IMR-90 (cell line): Measurements from ENCODE around the gene NAV2. TPM values are rescaled to one million over a fixed set of nuclear protein-coding genes. Genes with fewer than 3 reads are reported as not detected.

ENCODE experiments used
- ATAC-seq: fragments of 200-7000 bp; cut with Tn5 transposase; 2 replicates; pipeline ENCODE4 v1.9.1; 2020; ENCODE audit warnings: low read depth, mild to moderate bottlenecking, moderate library complexity
- BruUV-seq: library from RNA; stranded (reverse); fragments of 400-500 nt; replicated peaks from 2 replicates; lab custom pipeline; 2021; lab: Mats Ljungman, UMichigan
- CTCF ChIA-PET: fragments of 300-600 bp; formaldehyde crosslinking; extraction: SDS; loops from one replicate; lab custom pipeline; 2021; ENCODE audit warnings: antibody characterized with exemption; lab: Yijun Ruan, JAX
- POLR2A ChIA-PET: fragments of 300-600 bp; sonication (Branson Sonifier 250); formaldehyde crosslinking; loops from one replicate; lab custom pipeline; 2022; ENCODE audit warnings: antibody characterized with exemption; ENCODE audit not compliant: unreplicated experiment; lab: Charles Lee
- DNase-seq: peaks from one replicate; pipeline ENCODE4 v3.0.0; 2013
- H2AFZ ChIP-seq: replicated peaks from 2 replicates; pipeline ENCODE3; 2013; ENCODE audit warnings: low read length, mild to moderate bottlenecking; ENCODE audit not compliant: poor library complexity
- H2AK5ac ChIP-seq: 2 replicates; pipeline ENCODE4 v1.6.1; 2013; ENCODE audit warnings: low read depth, low read length, inconsistent platforms
- H2AK9ac ChIP-seq: replicated peaks from 2 replicates; pipeline ENCODE3; 2013; ENCODE audit warnings: mild to moderate bottlenecking, low read depth, low read length, moderate library complexity; ENCODE audit not compliant: poor library complexity
- H2BK120ac ChIP-seq: 2 replicates; pipeline ENCODE4 v1.6.1; 2013; ENCODE audit warnings: low read depth, low read length, inconsistent platforms
- H2BK15ac ChIP-seq: 3 replicates; pipeline ENCODE4 v1.6.1; 2013; ENCODE audit warnings: low read depth, low read length, inconsistent platforms
- H2BK20ac ChIP-seq: 2 replicates; pipeline ENCODE4 v1.6.1; 2013; ENCODE audit warnings: low read depth, mild to moderate bottlenecking, inconsistent platforms, low read length, moderate library complexity
- H2BK5ac ChIP-seq: 2 replicates; pipeline ENCODE4 v1.6.1; 2013; ENCODE audit warnings: mild to moderate bottlenecking, low read depth, low read length, inconsistent platforms; ENCODE audit not compliant: poor library complexity, severe bottlenecking
- H3K14ac ChIP-seq: replicated peaks from 2 replicates; pipeline ENCODE4 v1.6.1; 2013; ENCODE audit warnings: low read depth, low read length, inconsistent platforms
- H3K18ac ChIP-seq: 2 replicates; pipeline ENCODE4 v1.6.1; 2013; ENCODE audit warnings: low read depth, low read length, control low read depth
- H3K23ac ChIP-seq: 2 replicates; pipeline ENCODE4 v1.6.1; 2013; ENCODE audit warnings: low read depth, low read length, inconsistent platforms
- H3K27ac ChIP-seq: 2 replicates; pipeline ENCODE4 v1.5.1; 2013; ENCODE audit warnings: mild to moderate bottlenecking, control low read depth, low read length; ENCODE audit not compliant: insufficient read depth
- H3K27me3 ChIP-seq: 2 replicates; pipeline ENCODE4 v1.6.1; 2013; ENCODE audit warnings: low read length; ENCODE audit not compliant: control insufficient read depth, insufficient read depth
- H3K36me3 ChIP-seq: 2 replicates; pipeline ENCODE4 v1.6.1; 2013; ENCODE audit warnings: low read length, mixed read lengths; ENCODE audit not compliant: control insufficient read depth, insufficient read depth
- H3K4ac ChIP-seq: 2 replicates; pipeline ENCODE4 v1.6.1; 2013; ENCODE audit warnings: low read depth, low read length, inconsistent platforms
- H3K4me1 ChIP-seq: 2 replicates; pipeline ENCODE4 v1.6.1; 2013; ENCODE audit warnings: low read length, mixed read lengths; ENCODE audit not compliant: control insufficient read depth, insufficient read depth
- H3K4me2 ChIP-seq: 2 replicates; pipeline ENCODE4 v1.6.1; 2013; ENCODE audit warnings: low read depth, mild to moderate bottlenecking, control low read depth, low read length, moderate library complexity
- H3K4me3 ChIP-seq: 2 replicates; pipeline ENCODE4 v1.5.1; 2013; ENCODE audit warnings: low read depth, mild to moderate bottlenecking, control low read depth, low read length, moderate library complexity; ENCODE audit not compliant: insufficient read depth
- H3K56ac ChIP-seq: 2 replicates; pipeline ENCODE4 v1.6.1; 2013; ENCODE audit warnings: low read length, inconsistent platforms; ENCODE audit not compliant: insufficient read depth; ENCODE audit errors: extremely low read depth
- H3K79me1 ChIP-seq, 2 experiments: 2 replicates each; pipeline ENCODE4 v1.6.1; 2013; ENCODE audit warnings: low read length in 2 of 2, inconsistent platforms in 1 of 2, low read depth in 1 of 2
- H3K9ac ChIP-seq: 2 replicates; pipeline ENCODE4 v1.6.1; 2013; ENCODE audit warnings: low read depth, low read length, control low read depth
- H3K9me1 ChIP-seq: 2 replicates; pipeline ENCODE4 v1.6.1; 2013; ENCODE audit warnings: low read length, inconsistent platforms; ENCODE audit not compliant: insufficient read depth
- H3K9me3 ChIP-seq: 2 replicates; pipeline ENCODE4 v1.6.1; 2013; ENCODE audit warnings: low read length; ENCODE audit not compliant: control insufficient read depth, insufficient read depth
- H4K20me1 ChIP-seq: 2 replicates; pipeline ENCODE4 v1.6.1; 2013; ENCODE audit warnings: low read length, inconsistent platforms; ENCODE audit not compliant: insufficient read depth
- H4K5ac ChIP-seq: 2 replicates; pipeline ENCODE4 v1.6.1; 2013; ENCODE audit warnings: mild to moderate bottlenecking, low read depth, low read length, control low read depth
- H4K8ac ChIP-seq, 2 experiments: 2 replicates each; pipeline ENCODE4 v1.6.1; 2013; ENCODE audit warnings: low read depth in 2 of 2, low read length in 2 of 2, control low read depth in 1 of 2, inconsistent platforms in 1 of 2
- H4K91ac ChIP-seq: 2 replicates; pipeline ENCODE4 v1.6.1; 2013; ENCODE audit warnings: low read depth, low read length, inconsistent platforms; ENCODE audit not compliant: insufficient read depth
- BHLHE40 ChIP-seq: fragments of 150-350 bp; IDR thresholded peaks from 2 replicates; pipeline ENCODE4 v1.6.1; 2016; ENCODE audit warnings: mild to moderate bottlenecking, low read depth, low read length
- CEBPB ChIP-seq: IDR thresholded peaks from 2 replicates; pipeline ENCODE4 v1.6.1; 2012; ENCODE audit warnings: low read depth, low read length, improper control_type of control experiment
- CHD1 ChIP-seq: IDR thresholded peaks from 2 replicates; pipeline ENCODE4 v1.6.1; 2012; ENCODE audit warnings: low read depth, low read length, improper control_type of control experiment
- CTCF ChIP-seq: conservative IDR thresholded peaks from 2 replicates; pipeline ENCODE4 v1.5.1; 2012; ENCODE audit warnings: mild to moderate bottlenecking, low read depth, low read length, improper control_type of control experiment
- ELK1 ChIP-seq: fragments of 150-350 bp; IDR thresholded peaks from 2 replicates; pipeline ENCODE4 v1.6.1; 2016; ENCODE audit warnings: low read depth, mild to moderate bottlenecking, low read length, moderate library complexity, borderline replicate concordance
- FOS ChIP-seq: fragments of 150-350 bp; IDR thresholded peaks from 2 replicates; pipeline ENCODE4 v1.6.1; 2016; ENCODE audit warnings: low read depth, low read length
- MAFK ChIP-seq: IDR thresholded peaks from 2 replicates; pipeline ENCODE4 v1.6.1; 2012; ENCODE audit warnings: low read depth, low read length, improper control_type of control experiment
- MAZ ChIP-seq: IDR thresholded peaks from 2 replicates; pipeline ENCODE4 v1.6.1; 2012; ENCODE audit warnings: low read depth, mild to moderate bottlenecking, low read length, improper control_type of control experiment, moderate library complexity, borderline replicate concordance
- MXI1 ChIP-seq: IDR thresholded peaks from 2 replicates; pipeline ENCODE4 v1.6.1; 2012; ENCODE audit warnings: low read depth, mild to moderate bottlenecking, low read length, moderate library complexity, borderline replicate concordance
- NFE2L2 ChIP-seq: fragments of 150-350 bp; IDR thresholded peaks from 2 replicates; pipeline ENCODE4 v1.6.1; 2016; ENCODE audit warnings: low read depth, mild to moderate bottlenecking, low read length
- POLR2A ChIP-seq: IDR thresholded peaks from 2 replicates; pipeline ENCODE4 v1.6.1; 2012; ENCODE audit warnings: mild to moderate bottlenecking, low read depth, low read length
- RAD21 ChIP-seq: IDR thresholded peaks from 2 replicates; pipeline ENCODE4 v1.6.1; 2012; ENCODE audit warnings: low read length, improper control_type of control experiment
- RCOR1 ChIP-seq: IDR thresholded peaks from 2 replicates; pipeline ENCODE4 v1.6.1; 2012; ENCODE audit warnings: mild to moderate bottlenecking, low read length, improper control_type of control experiment; ENCODE audit not compliant: insufficient replicate concordance
- RFX5 ChIP-seq: IDR thresholded peaks from 2 replicates; pipeline ENCODE4 v1.8.0; 2012; ENCODE audit warnings: low read depth, mild to moderate bottlenecking, low read length, moderate library complexity
- SMC3 ChIP-seq: fragments of 150-350 bp; IDR thresholded peaks from 2 replicates; pipeline ENCODE4 v1.6.1; 2016; ENCODE audit warnings: low read depth, mild to moderate bottlenecking, antibody characterized with exemption, low read length, moderate library complexity
- USF2 ChIP-seq: fragments of 150-350 bp; IDR thresholded peaks from 2 replicates; pipeline ENCODE4 v1.6.1; 2017; ENCODE audit warnings: mild to moderate bottlenecking, antibody characterized with exemption, low read length, low read depth
- WGBS, 2 experiments: methylation state at CpG; one replicate each; pipeline versions ENCODE4 v1.1.5 to v1.1.7; 2013; ENCODE audit warnings: missing lambda C conversion rate in 2 of 2; ENCODE audit not compliant: insufficient read length in 1 of 2; ENCODE audit errors: extremely low coverage in 2 of 2; 5-methylcytosine and 5-hydroxymethylcytosine counted together
- dilution Hi-C: fragments of 300-500 bp; cut with HindIII; formaldehyde crosslinking; loops from one replicate; pipeline ENCODE4 v1.14.3; 2018; ENCODE audit warnings: low sequenced_read_pairs; ENCODE audit not compliant: unreplicated experiment
- in situ Hi-C: fragments of 300-500 bp; cut with MboI; formaldehyde crosslinking; loops from 3 replicates; pipeline ENCODE4 v1.14.3; 2019; ENCODE audit warnings: low sequenced_read_pairs, inconsistent platforms, mixed read lengths
- intact Hi-C: fragments of 100-400 bp; cut with micrococcal nuclease; formaldehyde crosslinking; loops from 2 replicates; pipeline ENCODE4 v1.10.0; 2022
- polyA plus RNA-seq, 3 experiments: library from polyadenylated mRNA; depleted of rRNA; stranded (reverse); fragments of >200 nt; gene quantifications; 2 replicates each; pipeline ENCODE4 v1.2.3, GENCODE V29; 2012; ENCODE audit warnings: low replicate concordance in 1 of 3
- total RNA-seq: library from RNA; depleted of rRNA; stranded (reverse); fragments of >200 nt; gene quantifications from 2 replicates; pipeline ENCODE4 v1.2.3, GENCODE V29; 2012

Gene NAV2
- total and polyA plus RNA-seq, 2 of the 4 experiments (the other 2 are of a cell fraction), result 4.5 to 12.6 TPM

GRCh38 chr11:19973136-19973635 is 260.5 kb downstream of the NAV2 start:
- H4K8ac ChIP-seq, result no peak overlapping the region
- H2BK20ac ChIP-seq, result no peak overlapping the region
- CTCF ChIA-PET, result no interaction called here
- H3K18ac ChIP-seq, result no peak overlapping the region
- BruUV-seq, result no TSS peak
- H3K4ac ChIP-seq, result no peak overlapping the region
- no peak overlapping the region for H2BK5ac ChIP-seq
- TF ChIP-seq CHD1 (no peak), SMC3 (no peak), FOS (no peak), RFX5 (no peak), RAD21 (no peak), MXI1 (no peak), CEBPB (no peak), POLR2A (no peak), BHLHE40 (no peak), ELK1 (no peak), CTCF (no peak), USF2 (no peak), MAFK (no peak), MAZ (no peak), NFE2L2 (no peak), RCOR1 (no peak)
- dilution Hi-C loops, result no loop called here
- no peak overlapping the region for H3K4me2 ChIP-seq
- H3K4me3 ChIP-seq, result no peak overlapping the region
- POLR2A ChIA-PET, result no interaction called here
- no peak overlapping the region for H3K14ac ChIP-seq
- no peak overlapping the region for H2BK15ac ChIP-seq
- H3K56ac ChIP-seq, result no peak overlapping the region
- H3K9me3 ChIP-seq, result no peaks in the 10 kb centered on the region
- H4K5ac ChIP-seq, result no peak overlapping the region
- H3K9ac ChIP-seq, result no peak overlapping the region
- H3K23ac ChIP-seq, result no peak overlapping the region
- H2AK9ac ChIP-seq, result no peak overlapping the region
- no peak overlapping the region for H2AK5ac ChIP-seq
- intact Hi-C loops, result no loop called here
- no peak overlapping the region for H2BK120ac ChIP-seq
- ATAC-seq (no peak), DNase-seq (no peak)
- in situ Hi-C loops, result no loop called here
- H4K91ac ChIP-seq, result no peak overlapping the region
- no peak overlapping the region for H3K27ac ChIP-seq
- H3K4me1 ChIP-seq, result no peaks in the 10 kb centered on the region
- H3K79me1 ChIP-seq, result peaks cover 15 to 16% of the 10 kb centered on the region in 2 experiments
- H3K27me3 ChIP-seq, result no peaks in the 10 kb centered on the region
- no peaks in the 10 kb centered on the region; the same call in 1 of the 2 replicates for H4K20me1 ChIP-seq
- no CpG with 5 or more reads among the region's 5 CpGs for WGBS, 2 experiments
- H3K36me3 ChIP-seq, result 0 out of 2 replicates have a peak, but pooled peaks cover 3% of the 10 kb centered on the region
- H2AFZ ChIP-seq, result no peak overlapping the region
- H3K9me1 ChIP-seq, result peaks cover 8% of the 10 kb centered on the region; the same call in 1 of the 2 replicates
